Measurements from ENCODE around the gene SSBP4. TPM values are rescaled to one million over a fixed set of nuclear protein-coding genes. Genes with fewer than 3 reads are reported as not detected.

Gene SSBP4
- total and polyA plus RNA-seq, 2 experiments from 2014 or later, result 44.4 to 52.0 TPM

GRCh38 chr19:18464646-18465045, 45.4 kb downstream of the SSBP4 start:
- Mint-ChIP-seq H3K9me3 (no peaks in the 10 kb centered on the region; the same call in 2 of the 3 replicates), H3K4me1 (peaks cover 5% of the 10 kb centered on the region; the same call in 2 of the 3 replicates), H3K4me3 (no peak overlapping the region), H3K27me3 (ENCODE audit: insufficient read depth, low read depth, poor library complexity) (peaks cover 6% of the 10 kb centered on the region), H3K27ac (0 out of 2 replicates have a peak overlapping the region, but pooled peaks have one; percentile 52), H3K36me3 (ENCODE audit: low read depth) (peaks cover 12% of the 10 kb centered on the region)
- no peak overlapping the region for H3K4me3 ChIP-seq
- DNase-seq (ENCODE audit: low spot score), result no peak
- H3K27me3 ChIP-seq (ENCODE audit: insufficient read depth), result no peaks in the 10 kb centered on the region
- H3K27ac ChIP-seq (ENCODE audit: low read depth), result 0 out of 2 replicates have a peak overlapping the region, but pooled peaks have one; percentile 39
- no peak overlapping the region for H2AFZ ChIP-seq
- H3K9me2 ChIP-seq (ENCODE audit: insufficient read depth), result no peaks in the 10 kb centered on the region
- H3K79me2 ChIP-seq (replicated peaks; ENCODE audit: insufficient read depth), result no peaks in the 10 kb centered on the region
- no peaks in the 10 kb centered on the region for H3K36me3 ChIP-seq (ENCODE audit: insufficient read depth)
- no peak for TF ChIP-seq NANOG (IDR thresholded peaks at IDR 0.05; ENCODE audit: borderline replicate concordance)
- TF ChIP-seq, protein P1, sequence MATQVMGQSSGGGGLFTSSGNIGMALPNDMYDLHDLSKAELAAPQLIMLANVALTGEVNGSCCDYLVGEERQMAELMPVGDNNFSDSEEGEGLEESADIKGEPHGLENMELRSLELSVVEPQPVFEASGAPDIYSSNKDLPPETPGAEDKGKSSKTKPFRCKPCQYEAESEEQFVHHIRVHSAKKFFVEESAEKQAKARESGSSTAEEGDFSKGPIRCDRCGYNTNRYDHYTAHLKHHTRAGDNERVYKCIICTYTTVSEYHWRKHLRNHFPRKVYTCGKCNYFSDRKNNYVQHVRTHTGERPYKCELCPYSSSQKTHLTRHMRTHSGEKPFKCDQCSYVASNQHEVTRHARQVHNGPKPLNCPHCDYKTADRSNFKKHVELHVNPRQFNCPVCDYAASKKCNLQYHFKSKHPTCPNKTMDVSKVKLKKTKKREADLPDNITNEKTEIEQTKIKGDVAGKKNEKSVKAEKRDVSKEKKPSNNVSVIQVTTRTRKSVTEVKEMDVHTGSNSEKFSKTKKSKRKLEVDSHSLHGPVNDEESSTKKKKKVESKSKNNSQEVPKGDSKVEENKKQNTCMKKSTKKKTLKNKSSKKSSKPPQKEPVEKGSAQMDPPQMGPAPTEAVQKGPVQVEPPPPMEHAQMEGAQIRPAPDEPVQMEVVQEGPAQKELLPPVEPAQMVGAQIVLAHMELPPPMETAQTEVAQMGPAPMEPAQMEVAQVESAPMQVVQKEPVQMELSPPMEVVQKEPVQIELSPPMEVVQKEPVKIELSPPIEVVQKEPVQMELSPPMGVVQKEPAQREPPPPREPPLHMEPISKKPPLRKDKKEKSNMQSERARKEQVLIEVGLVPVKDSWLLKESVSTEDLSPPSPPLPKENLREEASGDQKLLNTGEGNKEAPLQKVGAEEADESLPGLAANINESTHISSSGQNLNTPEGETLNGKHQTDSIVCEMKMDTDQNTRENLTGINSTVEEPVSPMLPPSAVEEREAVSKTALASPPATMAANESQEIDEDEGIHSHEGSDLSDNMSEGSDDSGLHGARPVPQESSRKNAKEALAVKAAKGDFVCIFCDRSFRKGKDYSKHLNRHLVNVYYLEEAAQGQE (IDR thresholded peaks at IDR 0.05; ENCODE audit: unreplicated experiment), result no peak
- TF ChIP-seq CTCF (conservative IDR thresholded peaks at IDR 0.05; ENCODE audit: low read depth in 2 of 2), result no peak
- TF ChIP-seq ZNF462 (CRISPR knock-in tag; IDR thresholded peaks at IDR 0.05), result no peak
- TF ChIP-seq EZH2 (IDR thresholded peaks at IDR 0.05; ENCODE audit: low read depth, unreplicated experiment), result no peak
- TF ChIP-seq ZNF331 (CRISPR knock-in tag; IDR thresholded peaks at IDR 0.05; ENCODE audit: low read depth), result no peak
- TF ChIP-seq JUNB (IDR thresholded peaks at IDR 0.05; ENCODE audit: unreplicated experiment), result no peak
- TF ChIP-seq EZH2phosphoT487 (IDR thresholded peaks at IDR 0.05; ENCODE audit: unreplicated experiment), result no peak
- no peak for TF ChIP-seq STAT1 (IDR thresholded peaks at IDR 0.05; ENCODE audit: unreplicated experiment)
- TF ChIP-seq CREB1 (CRISPR knock-in tag; IDR thresholded peaks at IDR 0.05; ENCODE audit: low read depth), result no peak
- TF ChIP-seq, protein P2, sequence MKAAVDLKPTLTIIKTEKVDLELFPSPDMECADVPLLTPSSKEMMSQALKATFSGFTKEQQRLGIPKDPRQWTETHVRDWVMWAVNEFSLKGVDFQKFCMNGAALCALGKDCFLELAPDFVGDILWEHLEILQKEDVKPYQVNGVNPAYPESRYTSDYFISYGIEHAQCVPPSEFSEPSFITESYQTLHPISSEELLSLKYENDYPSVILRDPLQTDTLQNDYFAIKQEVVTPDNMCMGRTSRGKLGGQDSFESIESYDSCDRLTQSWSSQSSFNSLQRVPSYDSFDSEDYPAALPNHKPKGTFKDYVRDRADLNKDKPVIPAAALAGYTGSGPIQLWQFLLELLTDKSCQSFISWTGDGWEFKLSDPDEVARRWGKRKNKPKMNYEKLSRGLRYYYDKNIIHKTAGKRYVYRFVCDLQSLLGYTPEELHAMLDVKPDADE (IDR thresholded peaks at IDR 0.05), result no peak
- ATAC-seq, result no peak
- peaks cover 10% of the 10 kb centered on the region; the same call in 1 of the 2 replicates for H4K20me1 ChIP-seq (replicated peaks; ENCODE audit: insufficient read depth)
- no peak overlapping the region for H3K4me2 ChIP-seq
- 0 out of 2 replicates have a peak, but pooled peaks cover 3% of the 10 kb centered on the region for H3F3A ChIP-seq (replicated peaks; ENCODE audit: low read depth)
- peaks cover under 1% of the 10 kb centered on the region; the same call in 1 of the 2 replicates for H3K4me1 ChIP-seq (ENCODE audit: insufficient read depth)
